OCI-LY7 (cell line): Measurements from ENCODE around the gene ZNF407. TPM values are rescaled to one million over a fixed set of nuclear protein-coding genes. Genes with fewer than 3 reads are reported as not detected.

Experiments used
- BruUV-seq: library from RNA; stranded (reverse); fragments of 400-500 nt; replicated peaks from 2 replicates; lab custom pipeline; 2021; lab: Mats Ljungman, UMichigan
- CTCF ChIA-PET: fragments of 300-600 bp; sonication (Branson Sonifier 250); formaldehyde crosslinking; loops from one replicate; lab custom pipeline; 2022; ENCODE audit warnings: antibody characterized with exemption; ENCODE audit not compliant: unreplicated experiment; lab: Charles Lee
- POLR2A ChIA-PET: fragments of 300-600 bp; sonication (Branson Sonifier 250); formaldehyde crosslinking; loops from one replicate; lab custom pipeline; 2022; ENCODE audit warnings: antibody characterized with exemption; lab: Charles Lee
- DNase-seq: peaks from one replicate; pipeline ENCODE4 v3.0.0-alpha.2; 2015; ENCODE audit warnings: low spot score
- H2AFZ ChIP-seq: fragments of 200-600 bp; sonication (generic), shearing (Covaris generic); 2 replicates; pipeline ENCODE4 v1.6.1; 2014; ENCODE audit warnings: mild to moderate bottlenecking, antibody characterized with exemption, low read length, moderate library complexity
- H3K27ac ChIP-seq: fragments of 200-600 bp; sonication (generic); 2 replicates; pipeline ENCODE4 v1.5.1; 2014; ENCODE audit warnings: mixed run types, low read depth, mild to moderate bottlenecking, moderate library complexity, low read length, inconsistent platforms; ENCODE audit not compliant: poor library complexity, severe bottlenecking
- H3K36me3 ChIP-seq: fragments of 200-600 bp; sonication (generic); 2 replicates; pipeline ENCODE4 v1.6.1; 2014; ENCODE audit warnings: mild to moderate bottlenecking, antibody characterized with exemption, low read length, moderate library complexity, mixed read lengths; ENCODE audit not compliant: insufficient read depth
- H3K4me1 ChIP-seq: fragments of 200-600 bp; sonication (generic); 2 replicates; pipeline ENCODE4 v1.5.1; 2014; ENCODE audit warnings: mild to moderate bottlenecking, low read length; ENCODE audit not compliant: insufficient read depth, poor library complexity, severe bottlenecking
- H3K4me2 ChIP-seq: fragments of 200-600 bp; sonication (generic); 2 replicates; pipeline ENCODE4 v1.6.1; 2014; ENCODE audit warnings: mild to moderate bottlenecking, low read length
- H3K4me3 ChIP-seq: fragments of 200-600 bp; sonication (generic); 2 replicates; pipeline ENCODE4 v1.5.1; 2014; ENCODE audit warnings: mild to moderate bottlenecking, low read depth, low read length; ENCODE audit not compliant: poor library complexity, severe bottlenecking
- H3K79me2 ChIP-seq: fragments of 200-600 bp; sonication (generic); 2 replicates; pipeline ENCODE4 v1.6.1; 2016; ENCODE audit warnings: low read depth, mild to moderate bottlenecking, low read length, moderate library complexity, mixed read lengths; ENCODE audit not compliant: insufficient read depth
- H3K9me2 ChIP-seq: fragments of 200-600 bp; sonication (generic); 2 replicates; pipeline ENCODE4 v1.6.1; 2016; ENCODE audit warnings: mild to moderate bottlenecking, low read length, mixed read lengths; ENCODE audit not compliant: insufficient read depth
- H3K9me3 ChIP-seq: fragments of 200-600 bp; sonication (generic); 2 replicates; pipeline ENCODE4 v1.6.1; 2014; ENCODE audit warnings: mild to moderate bottlenecking, mixed run types, low read length, mixed read lengths
- H4K20me1 ChIP-seq: fragments of 200-600 bp; sonication (generic); 2 replicates; pipeline ENCODE4 v1.6.1; 2014; ENCODE audit warnings: mild to moderate bottlenecking, antibody characterized with exemption, low read length, moderate library complexity, mixed read lengths; ENCODE audit not compliant: insufficient read depth
- CTCF ChIP-seq: fragments of 200-600 bp; sonication (generic); conservative IDR thresholded peaks from 2 replicates; pipeline ENCODE4 v1.5.1; 2014; ENCODE audit warnings: mild to moderate bottlenecking, antibody characterized with exemption, low read length, moderate library complexity, mixed read lengths
- EZH2phosphoT487 ChIP-seq: fragments of 200-600 bp; sonication (generic); IDR thresholded peaks from 2 replicates; pipeline ENCODE4 v1.6.1; 2018; ENCODE audit warnings: low read depth, borderline replicate concordance, mild to moderate bottlenecking, mixed run types, antibody characterized with exemption, low read length, moderate library complexity, mixed read lengths
- intact Hi-C: fragments of 100-400 bp; cut with micrococcal nuclease; formaldehyde crosslinking; loops from one replicate; pipeline ENCODE4 v1.10.0; 2022; ENCODE audit not compliant: unreplicated experiment
- total RNA-seq, 2 experiments: library from RNA; depleted of rRNA in 1 of 2; stranded (reverse); fragments of >200 nt in 1 of 2; shearing (Covaris generic) in 1 of 2; gene quantifications; 2 replicates each; pipeline ENCODE4 v1.2.3, GENCODE V29; 2014 to 2022

ZNF407 gene
- total RNA-seq, 2 experiments from 2014 or later: 8.9 to 11.9 TPM

GRCh38 chr18:75088021-75088506, 490.4 kb downstream of the ZNF407 start:
- Histone ChIP-seq H4K20me1 (no peaks in the 10 kb centered on the region), H3K9me2 (no peaks in the 10 kb centered on the region), H3K27ac (no peak overlapping the region), H3K36me3 (no peaks in the 10 kb centered on the region), H3K79me2 (no peaks in the 10 kb centered on the region), H3K9me3 (no peaks in the 10 kb centered on the region), H3K4me1 (no peaks in the 10 kb centered on the region), H3K4me2 (no peak overlapping the region), H3K4me3 (no peak overlapping the region), H2AFZ (no peak overlapping the region)
- CTCF ChIA-PET: no interaction called here
- intact Hi-C loops: no loop called here
- BruUV-seq: no TSS peak
- DNase-seq: no peak
- no peak for TF ChIP-seq CTCF
- TF ChIP-seq EZH2phosphoT487: no peak
- POLR2A ChIA-PET: interaction anchor here (0.6 kb wide), 1 partner anchor 174 kb away, joined by 4 read pairs; no protein-coding TSS in a partner anchor

GRCh38 chr18:75088622-75089211, 491.0 kb downstream of the ZNF407 start:
- Histone ChIP-seq H3K9me3 (no peaks in the 10 kb centered on the region), H3K79me2 (no peaks in the 10 kb centered on the region), H2AFZ (no peak overlapping the region), H3K4me2 (no peak overlapping the region), H3K4me3 (no peak overlapping the region), H3K36me3 (no peaks in the 10 kb centered on the region), H3K27ac (no peak overlapping the region), H3K4me1 (no peaks in the 10 kb centered on the region), H4K20me1 (no peaks in the 10 kb centered on the region), H3K9me2 (no peaks in the 10 kb centered on the region)
- no TSS peak for BruUV-seq
- ChIA-PET POLR2A (interaction anchor here (0.6 kb wide), 1 partner anchor 175 kb away, joined by 4 read pairs; no protein-coding TSS in a partner anchor), CTCF (no interaction called here)
- DNase-seq: no peak
- intact Hi-C loops: no loop called here
- TF ChIP-seq CTCF (no peak), EZH2phosphoT487 (no peak)

- DNase-seq: no peak
- Histone ChIP-seq H3K27ac (no peak overlapping the region), H3K4me3 (no peak overlapping the region), H3K9me2 (no peaks in the 10 kb centered on the region), H3K79me2 (no peaks in the 10 kb centered on the region), H3K4me1 (no peaks in the 10 kb centered on the region), H4K20me1 (no peaks in the 10 kb centered on the region), H3K9me3 (no peaks in the 10 kb centered on the region), H3K36me3 (no peaks in the 10 kb centered on the region), H3K4me2 (no peak overlapping the region), H2AFZ (no peak overlapping the region)
- intact Hi-C loops: no loop called here
- ChIA-PET CTCF (no interaction called here), POLR2A (no interaction called here)
- BruUV-seq: no TSS peak
- TF ChIP-seq EZH2phosphoT487 (no peak), CTCF (no peak)
These were observed 492.2 kb downstream of the ZNF407 start for GRCh38 chr18:75089748-75090327.
